Activated T-cell treated with anti-CD3 and anti-CD28 coated beads for 24 hours (primary cell): ENCODE measurements around the gene TSHZ1.
A peak's percentile ranks its signal among the peaks of the same experiment; 100 is the strongest.

ENCODE experiments used
- DNase-seq: peaks from one replicate; pipeline ENCODE4 v3.0.0-alpha.2; 2020; ENCODE audit warnings: low read depth

TSHZ1 gene

GRCh38 chr18:75207310-75208154 is 3.1 kb upstream of the TSHZ1 start:
- peak; percentile 29 for DNase-seq

DNA sequence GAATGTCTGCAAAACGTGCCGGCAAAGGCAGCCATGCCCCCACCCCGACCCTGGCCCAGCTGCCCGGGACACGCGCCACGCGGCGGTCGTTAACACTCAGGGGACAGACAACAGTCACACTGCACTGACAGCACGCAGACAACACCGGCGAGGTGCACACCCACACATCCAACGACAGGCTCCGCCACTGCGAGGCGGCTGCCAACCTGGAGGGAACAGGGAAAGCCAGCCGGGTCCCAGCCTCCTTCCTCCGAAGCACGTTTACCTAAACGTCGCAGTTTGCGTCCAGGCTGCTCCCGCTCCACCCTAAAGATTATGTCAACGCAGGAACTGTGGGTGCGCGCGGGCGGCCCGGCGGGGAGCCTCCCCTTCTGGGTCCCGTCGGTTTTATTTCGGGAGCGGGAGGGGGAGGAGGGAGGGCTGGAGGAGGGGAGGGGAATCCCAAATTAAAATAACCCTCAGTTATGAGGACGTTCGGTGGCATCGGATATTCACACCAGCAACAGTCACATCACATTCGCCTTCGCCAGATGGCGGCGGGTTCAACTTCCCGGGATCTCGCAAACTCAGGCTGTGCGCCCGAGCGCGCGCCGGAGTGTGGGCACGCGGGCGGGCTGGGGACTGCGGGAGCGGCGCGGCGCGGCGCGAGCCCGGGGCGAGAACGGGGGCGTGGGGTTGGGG is 2.3 kb upstream of the TSHZ1 start:
- DNase-seq, result peak; percentile 35

- DNase-seq, result peak; percentile 18
These were observed 1.8 kb upstream of the TSHZ1 start for GRCh38 chr18:75208836-75209128.

DNA sequence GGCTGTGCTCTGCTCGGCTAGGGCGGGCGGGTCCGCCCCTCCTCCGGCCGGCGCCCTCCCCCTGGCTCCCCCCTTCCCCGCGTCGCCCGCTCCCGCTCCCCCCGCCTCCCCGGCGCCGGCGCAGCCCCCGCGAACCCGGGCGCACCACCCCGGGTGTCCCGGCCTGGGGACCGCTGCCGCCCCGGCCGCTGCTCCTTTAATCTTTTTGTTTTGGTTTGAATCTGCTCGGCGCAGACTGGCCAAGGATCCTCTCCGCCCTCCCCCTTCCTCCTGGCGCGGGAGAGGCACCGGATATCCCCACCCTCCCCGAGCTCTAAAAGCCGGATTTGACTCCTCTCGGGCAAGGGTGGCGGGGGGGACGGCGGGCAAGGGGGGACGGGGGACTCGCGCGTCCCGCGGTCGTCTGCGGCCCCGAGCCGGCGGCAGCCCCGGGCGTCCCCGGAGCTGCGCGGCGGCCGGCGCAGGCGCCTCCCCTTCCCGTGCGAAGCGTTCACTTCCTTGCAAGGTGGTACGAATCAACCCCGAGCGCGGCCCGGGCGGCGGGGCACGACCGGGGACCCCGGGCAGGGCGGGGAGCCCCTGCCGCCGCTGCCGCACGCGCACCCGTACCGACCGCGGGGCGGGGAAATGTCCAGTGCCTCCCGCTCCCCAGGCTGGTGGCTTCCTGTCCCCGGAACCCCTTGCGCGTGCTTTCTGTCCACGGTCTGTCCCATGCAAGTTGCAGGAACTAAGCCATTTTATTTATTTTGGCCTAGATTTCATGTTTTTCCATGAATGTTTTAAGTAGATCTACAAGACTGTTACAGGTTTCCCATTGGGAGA is 1.3 kb upstream of the TSHZ1 start, which contains the start of gene PTGR3:
Gene PTGR3, minus strand, starts transcription at position 11 of the 822 bp plus-strand sequence. CDS start 81 bp downstream, outside the sequence.
- peak; percentile 68 for DNase-seq

- no peak for DNase-seq
These were observed 692 bp upstream of the TSHZ1 start for GRCh38 chr18:75209951-75210258.

- no peak for DNase-seq
These were observed 515 bp downstream of the TSHZ1 start for GRCh38 chr18:75211002-75211621.

GRCh38 chr18:75211626-75211952 is 992 bp downstream of the TSHZ1 start:
- DNase-seq, result no peak

DNA sequence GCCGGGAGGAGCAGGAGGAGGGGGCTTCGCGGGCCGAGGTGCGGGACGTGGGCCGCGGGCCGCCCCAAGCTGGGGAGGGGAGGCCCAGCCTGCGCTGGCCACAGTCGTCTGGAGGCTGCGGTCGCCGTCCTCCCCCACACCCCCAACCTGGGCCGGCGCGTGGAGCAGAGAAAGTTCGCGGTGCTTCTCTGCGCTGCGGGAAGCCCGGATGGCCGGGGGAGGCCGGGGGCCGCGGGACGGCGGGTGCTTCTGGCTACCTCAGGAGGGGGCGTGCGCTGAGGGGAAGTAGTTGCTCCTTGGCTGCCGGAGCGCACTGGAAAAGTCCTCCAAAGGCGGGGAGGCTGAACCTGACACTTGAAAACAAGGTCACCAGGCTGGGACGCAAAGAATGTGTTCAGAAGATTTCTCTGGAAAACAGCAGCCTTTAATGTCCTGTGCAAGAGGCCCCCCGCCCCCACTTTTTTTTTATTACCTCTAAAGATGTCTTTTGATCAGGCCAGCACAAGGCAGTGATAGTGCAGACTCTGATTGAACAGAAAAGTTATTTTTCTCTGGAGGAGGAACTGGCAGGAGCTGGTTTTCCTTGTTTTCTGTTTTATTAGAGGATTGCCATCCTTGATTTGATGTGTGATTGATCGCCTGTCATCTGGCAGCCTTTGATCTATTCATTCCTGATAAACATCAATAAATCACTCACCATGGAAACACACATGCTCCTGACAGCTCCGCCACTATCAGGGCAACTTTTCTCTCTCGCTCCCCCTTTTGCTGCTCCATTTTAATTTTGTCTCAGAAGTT is 1.6 kb downstream of the TSHZ1 start:
- no peak for DNase-seq

- DNase-seq, result no peak
These were observed 2.1 kb downstream of the TSHZ1 start for GRCh38 chr18:75212751-75213090.

- DNase-seq, result no peak
These were observed 3.2 kb downstream of the TSHZ1 start for GRCh38 chr18:75213611-75214331.

- no peak for DNase-seq
These were observed 3.7 kb downstream of the TSHZ1 start for GRCh38 chr18:75214332-75214690.

GRCh38 chr18:75214766-75215510 is 4.3 kb downstream of the TSHZ1 start:
- no peak for DNase-seq

DNA sequence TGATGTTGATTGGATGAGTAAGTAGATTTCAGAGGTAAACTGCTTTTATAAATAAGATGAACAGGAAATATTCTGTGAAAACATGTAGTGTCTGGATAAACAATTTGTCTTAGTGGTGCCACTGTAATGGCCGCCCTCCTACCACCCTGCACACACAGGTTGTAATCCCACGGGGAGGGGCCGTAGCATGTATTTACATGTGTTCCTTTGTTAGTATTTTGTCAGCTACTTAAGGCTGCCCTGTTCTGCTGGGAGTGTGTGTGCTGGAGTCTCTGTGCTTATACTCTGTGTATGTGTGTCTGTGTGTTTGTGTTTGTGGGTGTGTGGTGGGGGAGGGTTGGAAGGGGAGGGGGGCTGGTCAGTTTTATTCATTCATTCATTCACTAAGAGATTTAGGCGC is 5.1 kb downstream of the TSHZ1 start:
- no peak for DNase-seq

DNA sequence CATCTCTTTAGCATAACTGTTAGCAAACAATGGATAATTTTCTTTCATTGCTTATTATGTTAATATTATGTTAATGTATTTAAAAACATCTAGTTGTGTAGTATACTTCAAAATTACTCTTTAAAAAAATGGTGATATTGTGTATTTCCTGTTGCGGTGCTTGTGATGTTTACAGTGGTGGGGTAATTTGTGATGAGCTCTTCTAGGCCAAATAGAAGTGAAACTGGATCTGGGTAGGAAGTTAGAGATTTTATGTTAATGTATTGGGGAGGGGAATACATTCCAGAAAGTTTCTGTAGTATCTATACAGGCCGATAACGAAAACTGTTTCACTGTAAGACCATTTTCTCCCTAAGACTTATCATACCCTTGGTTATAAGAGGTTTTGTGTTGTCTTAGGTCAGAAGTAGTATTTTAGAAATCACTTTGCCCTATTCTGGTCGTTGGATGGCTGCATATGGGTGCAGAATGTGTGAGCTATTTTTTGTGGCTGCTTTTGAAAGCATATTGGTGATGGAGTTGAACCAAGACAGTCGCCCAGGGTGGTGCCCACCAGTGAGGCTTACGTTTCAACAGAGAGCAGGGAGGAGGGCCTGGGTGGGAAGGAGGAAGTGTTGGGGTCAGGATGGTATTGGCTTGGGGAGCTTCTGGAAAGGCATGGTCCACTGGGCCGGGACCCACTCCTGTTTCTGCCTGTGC is 5.8 kb downstream of the TSHZ1 start:
- DNase-seq, result no peak

GRCh38 chr18:75216911-75217689 is 6.5 kb downstream of the TSHZ1 start:
- DNase-seq, result no peak

DNA sequence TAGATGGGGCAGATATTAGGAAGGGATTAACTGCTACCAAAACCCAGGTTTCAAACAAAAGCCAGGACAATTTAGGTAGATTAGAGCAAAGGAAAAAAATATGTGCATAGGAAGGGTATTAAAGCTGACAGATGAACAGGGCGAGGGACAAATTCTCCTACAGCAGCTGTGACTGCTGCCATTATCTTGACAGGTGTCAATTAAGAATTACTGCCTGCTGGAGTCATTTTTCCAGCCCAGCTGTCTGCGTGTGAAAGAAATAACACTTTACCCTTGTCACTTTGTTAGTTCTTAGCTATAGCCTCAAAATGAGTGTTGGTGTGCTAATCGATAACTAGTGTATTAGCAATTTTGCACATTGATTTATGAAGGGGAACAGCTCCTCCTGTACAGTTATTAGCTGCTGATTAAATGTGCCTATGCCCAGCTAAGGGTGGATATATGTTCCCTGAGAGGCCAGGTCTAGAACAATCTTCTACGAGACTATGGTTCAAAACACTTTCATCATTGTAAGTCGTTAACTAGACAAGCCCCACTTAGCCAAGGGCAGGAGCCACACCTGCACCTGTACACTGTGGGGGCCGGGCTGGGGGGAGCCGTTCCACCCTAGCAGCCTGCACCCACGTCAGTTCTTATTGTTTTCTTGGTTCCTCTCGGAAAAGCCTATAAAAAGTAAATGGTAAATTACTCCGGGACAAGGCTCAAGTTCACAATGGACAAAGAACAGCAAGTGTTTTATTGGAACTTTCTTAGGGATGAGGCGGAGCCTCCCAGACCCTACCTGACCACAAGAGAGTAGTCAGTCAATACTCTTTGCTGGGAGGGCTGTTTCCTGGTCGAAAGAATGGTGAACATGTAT is 7.7 kb downstream of the TSHZ1 start:
- no peak for DNase-seq

- DNase-seq, result no peak
These were observed 9.3 kb downstream of the TSHZ1 start for GRCh38 chr18:75219745-75220375.
